H9 (cell line): ENCODE data around the gene TBC1D12. TPM values are rescaled to one million over a fixed set of nuclear protein-coding genes. Genes with fewer than 3 reads are reported as not detected.
A peak's percentile ranks its signal among the peaks of the same experiment; 100 is the strongest.

Source experiments
- DNase-seq: peaks from one replicate; pipeline ENCODE4 v3.0.0-alpha.2; 2017
- H2AFZ ChIP-seq: one replicate; pipeline ENCODE4 v1.6.1; 2013; ENCODE audit warnings: mild to moderate bottlenecking, low read length, control low read depth, moderate library complexity
- H2AK5ac ChIP-seq: 2 replicates; pipeline ENCODE4 v1.6.1; 2013; ENCODE audit warnings: low read length, control low read depth, mixed read lengths; ENCODE audit not compliant: insufficient read length
- H2BK120ac ChIP-seq: one replicate; pipeline ENCODE4 v1.6.1; 2013; ENCODE audit warnings: low read depth, mild to moderate bottlenecking, low read length, control low read depth, inconsistent platforms; ENCODE audit not compliant: poor library complexity, severe bottlenecking
- H2BK12ac ChIP-seq: 2 replicates; pipeline ENCODE4 v1.6.1; 2013; ENCODE audit warnings: low read length, control low read depth, mixed read lengths, low read depth; ENCODE audit not compliant: insufficient read length
- H2BK15ac ChIP-seq: 2 replicates; pipeline ENCODE4 v1.6.1; 2013; ENCODE audit warnings: low read depth, low read length, control low read depth
- H2BK20ac ChIP-seq: one replicate; pipeline ENCODE4 v1.6.1; 2013; ENCODE audit warnings: low read depth, mild to moderate bottlenecking, low read length, control low read depth, inconsistent platforms; ENCODE audit not compliant: poor library complexity, severe bottlenecking
- H2BK5ac ChIP-seq: 2 replicates; pipeline ENCODE4 v1.6.1; 2013; ENCODE audit warnings: low read length, control low read depth, mixed read lengths; ENCODE audit not compliant: insufficient read length
- H3K14ac ChIP-seq: 2 replicates; pipeline ENCODE4 v1.6.1; 2013; ENCODE audit warnings: low read length, control low read depth; ENCODE audit not compliant: insufficient read depth
- H3K18ac ChIP-seq: 2 replicates; pipeline ENCODE4 v1.6.1; 2013; ENCODE audit warnings: low read depth, mild to moderate bottlenecking, mixed read lengths, low read length, control low read depth; ENCODE audit not compliant: insufficient read length
- H3K23ac ChIP-seq: 2 replicates; pipeline ENCODE4 v1.6.1; 2013; ENCODE audit warnings: low read length, control low read depth, mixed read lengths, low read depth; ENCODE audit not compliant: insufficient read length
- H3K23me2 ChIP-seq: 2 replicates; pipeline ENCODE4 v1.6.1; 2013; ENCODE audit warnings: low read depth, mild to moderate bottlenecking, mixed read lengths, low read length, control low read depth; ENCODE audit not compliant: insufficient read length, poor library complexity, severe bottlenecking
- H3K27ac ChIP-seq: 2 replicates; pipeline ENCODE4 v1.5.1; 2013; ENCODE audit warnings: low read length, control low read depth, mixed read lengths, low read depth; ENCODE audit not compliant: insufficient read length
- H3K27me3 ChIP-seq: 2 replicates; pipeline ENCODE4 v1.6.1; 2013; ENCODE audit warnings: low read length, control low read depth, inconsistent platforms; ENCODE audit not compliant: insufficient read depth
- H3K4ac ChIP-seq: 2 replicates; pipeline ENCODE4 v1.6.1; 2013; ENCODE audit warnings: low read depth, mild to moderate bottlenecking, control low read depth, inconsistent platforms, low read length, moderate library complexity
- H3K4me1 ChIP-seq: 2 replicates; pipeline ENCODE4 v1.6.1; 2013; ENCODE audit warnings: low read length, control low read depth, inconsistent platforms; ENCODE audit not compliant: insufficient read depth
- H3K4me2 ChIP-seq: 2 replicates; pipeline ENCODE4 v1.6.1; 2013; ENCODE audit warnings: low read length, control low read depth, mixed read lengths; ENCODE audit not compliant: insufficient read length, insufficient read depth
- H3K56ac ChIP-seq: 2 replicates; pipeline ENCODE4 v1.6.1; 2013; ENCODE audit warnings: low read depth, mild to moderate bottlenecking, mixed read lengths, low read length, control low read depth; ENCODE audit not compliant: insufficient read length
- H3K79me1 ChIP-seq: 2 replicates; pipeline ENCODE4 v1.6.1; 2013; ENCODE audit warnings: low read depth, mild to moderate bottlenecking, moderate library complexity, low read length, control low read depth, inconsistent platforms; ENCODE audit not compliant: insufficient read depth, poor library complexity, severe bottlenecking
- H3K79me2 ChIP-seq: 2 replicates; pipeline ENCODE4 v1.6.1; 2013; ENCODE audit warnings: low read length, control low read depth, inconsistent platforms; ENCODE audit not compliant: insufficient read depth
- H3K9ac ChIP-seq: 2 replicates; pipeline ENCODE4 v1.6.1; 2013; ENCODE audit warnings: low read length, control low read depth, mixed read lengths; ENCODE audit not compliant: insufficient read length; ENCODE audit errors: extremely low read depth
- H3K9me3 ChIP-seq: one replicate; pipeline ENCODE4 v1.6.1; 2013; ENCODE audit warnings: low read depth, low read length, inconsistent platforms; ENCODE audit not compliant: control insufficient read depth
- H3T11ph ChIP-seq: one replicate; pipeline ENCODE4 v1.6.1; 2013; ENCODE audit warnings: mild to moderate bottlenecking, low read length, control low read depth, inconsistent platforms
- H4K20me1 ChIP-seq: one replicate; pipeline ENCODE4 v1.6.1; 2013; ENCODE audit not compliant: control insufficient read depth, insufficient read length, insufficient read depth
- H4K5ac ChIP-seq: 2 replicates; pipeline ENCODE4 v1.6.1; 2013; ENCODE audit warnings: low read depth, mild to moderate bottlenecking, mixed read lengths, low read length, control low read depth; ENCODE audit not compliant: insufficient read length
- H4K8ac ChIP-seq: replicated peaks from 2 replicates; pipeline ENCODE4 v1.6.1; 2013; ENCODE audit warnings: low read length, control low read depth, mixed read lengths, low read depth; ENCODE audit not compliant: insufficient read length
- H4K91ac ChIP-seq: 2 replicates; pipeline ENCODE4 v1.6.1; 2013; ENCODE audit warnings: low read depth, mild to moderate bottlenecking, moderate library complexity, mixed read lengths, low read length, control low read depth; ENCODE audit not compliant: insufficient read length
- H3K27ac Mint-ChIP-seq, 3 experiments: 2 replicates in 2 of 3; 3 replicates in 1 of 3; pipeline ENCODE4 v1.8.0; 2020 to 2021; ENCODE audit warnings: mixed read lengths in 3 of 3, mild to moderate bottlenecking in 1 of 3, moderate library complexity in 1 of 3
- H3K27me3 Mint-ChIP-seq: 2 replicates; pipeline ENCODE4 v1.8.0; 2021; ENCODE audit warnings: low read depth, mild to moderate bottlenecking, moderate library complexity, mixed read lengths
- H3K36me3 Mint-ChIP-seq, 3 experiments: 2 replicates in 2 of 3; 3 replicates in 1 of 3; pipeline ENCODE4 v1.8.0; 2020 to 2021; ENCODE audit warnings: low read depth in 3 of 3, mixed read lengths in 3 of 3; ENCODE audit not compliant: insufficient read depth in 1 of 3
- H3K4me1 Mint-ChIP-seq, 2 experiments: 2 replicates each; pipeline ENCODE4 v1.8.0; 2020; ENCODE audit warnings: mixed read lengths in 2 of 2
- H3K4me3 Mint-ChIP-seq, 2 experiments: 2 replicates in 1 of 2; 3 replicates in 1 of 2; pipeline ENCODE4 v1.8.0; 2020 to 2021; ENCODE audit warnings: mild to moderate bottlenecking in 2 of 2, mixed read lengths in 2 of 2, moderate library complexity in 1 of 2
- H3K9me3 Mint-ChIP-seq, 2 experiments: 2 replicates in 1 of 2; 3 replicates in 1 of 2; pipeline ENCODE4 v1.8.0; 2020; ENCODE audit warnings: mild to moderate bottlenecking in 2 of 2, mixed read lengths in 2 of 2, moderate library complexity in 1 of 2
- CTCF ChIP-seq: fragments of 200-600 bp; sonication (generic); conservative IDR thresholded peaks from 3 replicates; pipeline ENCODE4 v1.8.0; 2021; ENCODE audit warnings: antibody characterized with exemption, mild to moderate bottlenecking
- WGBS: extraction: QIAGEN DNeasy Blood & Tissue Kit; methylation state at CpG from one replicate; pipeline ENCODE4 v1.1.7; 2013; ENCODE audit warnings: missing lambda C conversion rate, low lambda C conversion rate, mixed read lengths; ENCODE audit not compliant: insufficient read length; ENCODE audit errors: extremely low coverage; 5-methylcytosine and 5-hydroxymethylcytosine counted together
- total RNA-seq: library from RNA; stranded (reverse); gene quantifications from 2 replicates; pipeline ENCODE4 v1.2.1, GENCODE V29; 2021

TBC1D12 gene
- total RNA-seq, 1 experiment from 2014 or later = 2.0 TPM

GRCh38 chr10:94521276-94522250, 119.2 kb downstream of the TBC1D12 start:
- H3K79me1 ChIP-seq = no peaks in the 10 kb centered on the region
- H3K27ac Mint-ChIP-seq = peak overlapping the region in 1 of 3 experiments; percentile 25; a peak in 1 of 7 replicates

More at GRCh38 chr10:94521276-94522250, 119.2 kb downstream of the TBC1D12 start:
- Histone ChIP-seq H2AFZ (no peak overlapping the region), H3K79me2 (no peaks in the 10 kb centered on the region), H2BK5ac (no peak overlapping the region), H4K20me1 (no peaks in the 10 kb centered on the region), H2BK120ac (no peak overlapping the region), H3K4ac (no peak overlapping the region), H2BK15ac (no peak overlapping the region), H4K91ac (no peak overlapping the region), H3K4me1 (no peaks in the 10 kb centered on the region), H3K9ac (no peak overlapping the region), H2BK12ac (no peak overlapping the region), H3K9me3 (no peaks in the 10 kb centered on the region), H3K27me3 (no peaks in the 10 kb centered on the region), H4K8ac (no peak overlapping the region), H3K23ac (no peak overlapping the region), H2AK5ac (no peak overlapping the region), H3T11ph (no peak overlapping the region), H3K18ac (no peak overlapping the region), H3K27ac (no peak overlapping the region), H3K56ac (no peak overlapping the region), H3K14ac (no peak overlapping the region), H4K5ac (no peak overlapping the region), H3K4me2 (no peak overlapping the region), H3K23me2 (no peaks in the 10 kb centered on the region), H2BK20ac (no peak overlapping the region)
- no peak for TF ChIP-seq CTCF
- Mint-ChIP-seq H3K27me3 (no peaks in the 10 kb centered on the region), H3K4me3 (no peak overlapping the region), H3K36me3 (no peaks in the 10 kb centered on the region), H3K9me3 (no peaks in the 10 kb centered on the region), H3K4me1 (peaks cover 0 to 7% of the 10 kb centered on the region in 2 experiments; a peak in 1 of 4 replicates)
- DNase-seq = no peak
- no CpG with 5 or more reads among the region's 5 CpGs for WGBS
